Measurements from ENCODE around the gene KIF3B. TPM values are rescaled to one million over a fixed set of nuclear protein-coding genes. Genes with fewer than 3 reads are reported as not detected.

The KIF3B gene
- total and polyA plus RNA-seq, 2 of the 13 experiments (the other 11 are each of a cell fraction or from before 2014, with no cell fraction given) = 23.6 to 28.8 TPM

- TF ChIP-seq ZNF883 (CRISPR knock-in tag; IDR thresholded peaks at IDR 0.05; ENCODE audit: not compliant biosample characterization) (peak; percentile 82), NFKBIZ (CRISPR knock-in tag; IDR thresholded peaks at IDR 0.05) (peak; percentile 44; the same call in 1 of the 2 replicates), ZNF441 (CRISPR knock-in tag; IDR thresholded peaks at IDR 0.05; ENCODE audit: borderline replicate concordance) (no peak), ZNF609 (CRISPR knock-in tag; IDR thresholded peaks at IDR 0.05; ENCODE audit: borderline replicate concordance) (no peak; the same call in 1 of the 2 replicates), CC2D1A (CRISPR knock-in tag; IDR thresholded peaks at IDR 0.05) (no peak), WIZ (CRISPR knock-in tag; IDR thresholded peaks at IDR 0.05) (peak; percentile 36; the same call in 1 of the 2 replicates), ZNF367 (CRISPR knock-in tag; IDR thresholded peaks at IDR 0.05; ENCODE audit: borderline replicate concordance) (0 out of 2 replicates have a peak, but pooled peaks have one; percentile 66), STAT6 (CRISPR knock-in tag; IDR thresholded peaks at IDR 0.05; ENCODE audit: borderline replicate concordance) (0 out of 2 replicates have a peak, but pooled peaks have one; percentile 41), ZNF121 (CRISPR knock-in tag; IDR thresholded peaks at IDR 0.05) (peak; percentile 85), GLMP (CRISPR knock-in tag; IDR thresholded peaks at IDR 0.05; ENCODE audit: borderline replicate concordance) (no peak), ZNF574 (CRISPR knock-in tag; IDR thresholded peaks at IDR 0.05) (peak; percentile 97), ZC3H13 (CRISPR knock-in tag; IDR thresholded peaks at IDR 0.05) (no peak), ZFP82 (CRISPR knock-in tag; IDR thresholded peaks at IDR 0.05; ENCODE audit: borderline replicate concordance) (no peak; the same call in 1 of the 2 replicates), SNAI1 (CRISPR knock-in tag; IDR thresholded peaks at IDR 0.05; ENCODE audit: borderline replicate concordance) (0 out of 2 replicates have a peak, but pooled peaks have one; percentile 66), SAP130 (CRISPR knock-in tag; IDR thresholded peaks at IDR 0.05; ENCODE audit: low read depth) (peak; percentile 99), THYN1 (CRISPR knock-in tag; IDR thresholded peaks at IDR 0.05; ENCODE audit: borderline replicate concordance, low read depth) (no peak)
These were observed at the start of gene KIF3B (continued) for GRCh38 chr20:32277361-32278198.
